Glomerular visceral epithelial cell (primary cell): ENCODE measurements around the gene S100A7.
"Not testable (repeated sequence)": the region's sequence is repeated elsewhere in the genome, so short reads cannot be mapped to it uniquely, and the experiment has no call there.

Source experiments
- DNase-seq: peaks from one replicate; pipeline ENCODE4 v3.0.0-alpha.2; 2016; ENCODE audit errors: extremely low spot score

S100A7 gene

DNA sequence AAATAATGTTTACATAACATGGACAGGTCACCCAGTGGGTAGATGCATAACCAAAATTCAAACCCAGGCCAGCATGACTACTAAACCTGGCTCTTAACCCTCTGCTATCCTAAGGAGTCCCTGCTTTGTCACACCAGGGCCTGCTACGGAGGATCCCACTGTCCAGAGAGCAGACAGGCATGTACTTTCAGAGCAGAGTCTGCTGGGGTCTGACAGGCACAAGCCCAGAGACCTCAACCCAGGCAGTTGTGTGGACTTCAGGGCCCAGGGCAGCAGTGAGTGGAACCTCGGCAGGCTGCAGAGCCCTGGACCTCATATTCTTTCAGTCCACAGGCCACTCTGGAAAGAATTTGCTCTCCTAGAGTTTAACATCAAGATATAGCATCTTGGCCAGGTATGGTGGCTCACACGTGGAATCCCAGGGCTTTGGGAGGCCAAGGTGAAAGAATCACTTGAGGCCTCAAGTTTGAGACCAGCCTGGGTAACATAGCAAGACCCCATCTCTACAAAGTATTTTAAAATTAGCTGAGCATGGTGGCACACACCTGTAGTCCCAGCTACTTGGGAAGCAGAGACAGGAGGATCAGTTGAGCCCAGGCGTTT lies 16.1 kb upstream of the S100A7 start:
- no peak for DNase-seq

DNA sequence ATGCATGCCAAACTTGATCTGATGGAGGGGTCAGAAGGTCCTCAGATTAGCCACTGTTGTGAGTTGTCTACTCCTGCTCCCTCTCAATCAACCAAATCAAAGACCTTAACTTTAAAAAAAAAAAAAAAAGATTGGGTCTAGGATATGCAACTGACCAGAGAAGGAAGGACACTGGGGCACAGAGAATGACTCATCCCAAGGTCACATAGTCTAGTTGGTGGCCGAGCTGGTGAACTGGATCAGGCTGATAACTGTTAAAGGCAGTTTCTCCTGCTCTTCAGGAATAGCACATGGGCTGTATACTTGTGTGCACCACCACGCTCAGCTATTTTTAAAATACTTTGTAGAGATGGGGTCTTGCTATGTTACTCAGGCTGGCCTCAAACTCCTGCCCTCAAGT lies 14.8 kb upstream of the S100A7 start:
- no peak for DNase-seq

DNA sequence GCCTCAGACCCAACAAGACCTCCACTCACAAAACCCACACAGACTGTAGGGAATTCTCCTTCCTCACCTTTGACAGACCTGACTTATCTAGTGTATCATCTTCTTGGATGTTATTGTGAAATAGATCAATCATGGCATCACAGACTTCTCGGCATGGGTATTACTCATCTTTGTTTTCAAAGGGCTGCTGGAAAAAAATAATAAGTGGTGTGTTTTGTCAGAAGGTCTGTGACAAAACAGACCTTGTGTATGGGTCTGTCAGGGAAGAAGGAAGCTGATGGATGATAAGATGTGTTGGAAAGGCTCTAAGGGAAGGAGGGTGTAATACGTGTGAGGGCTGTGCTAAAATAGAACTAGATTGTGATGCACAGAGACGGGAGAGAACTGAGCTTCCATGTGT lies 13.9 kb upstream of the S100A7 start:
- no peak for DNase-seq

DNA sequence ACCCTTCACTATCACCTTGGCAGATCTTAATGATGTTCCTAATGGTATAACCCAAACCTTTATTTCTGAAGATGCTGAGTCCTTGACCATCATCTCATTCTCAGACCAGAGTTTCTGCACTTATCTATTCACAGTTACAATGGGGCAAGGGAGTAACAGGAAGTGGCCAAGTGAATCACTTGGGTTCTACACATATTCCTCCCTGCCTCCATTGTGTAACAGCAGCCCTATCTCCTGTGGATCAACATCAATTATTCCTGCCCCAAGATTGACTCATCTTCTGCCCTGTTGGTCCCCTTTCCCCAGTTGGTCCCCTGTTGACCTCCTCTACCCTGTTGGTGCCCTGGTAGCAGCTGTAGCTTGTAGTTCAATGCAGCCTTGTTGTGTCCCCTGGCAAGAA lies 10.3 kb upstream of the S100A7 start:
- DNase-seq = no peak

- DNase-seq = no peak
Observed at GRCh38 chr1:153466908-153467307, 6.5 kb upstream of the S100A7 start.

DNA sequence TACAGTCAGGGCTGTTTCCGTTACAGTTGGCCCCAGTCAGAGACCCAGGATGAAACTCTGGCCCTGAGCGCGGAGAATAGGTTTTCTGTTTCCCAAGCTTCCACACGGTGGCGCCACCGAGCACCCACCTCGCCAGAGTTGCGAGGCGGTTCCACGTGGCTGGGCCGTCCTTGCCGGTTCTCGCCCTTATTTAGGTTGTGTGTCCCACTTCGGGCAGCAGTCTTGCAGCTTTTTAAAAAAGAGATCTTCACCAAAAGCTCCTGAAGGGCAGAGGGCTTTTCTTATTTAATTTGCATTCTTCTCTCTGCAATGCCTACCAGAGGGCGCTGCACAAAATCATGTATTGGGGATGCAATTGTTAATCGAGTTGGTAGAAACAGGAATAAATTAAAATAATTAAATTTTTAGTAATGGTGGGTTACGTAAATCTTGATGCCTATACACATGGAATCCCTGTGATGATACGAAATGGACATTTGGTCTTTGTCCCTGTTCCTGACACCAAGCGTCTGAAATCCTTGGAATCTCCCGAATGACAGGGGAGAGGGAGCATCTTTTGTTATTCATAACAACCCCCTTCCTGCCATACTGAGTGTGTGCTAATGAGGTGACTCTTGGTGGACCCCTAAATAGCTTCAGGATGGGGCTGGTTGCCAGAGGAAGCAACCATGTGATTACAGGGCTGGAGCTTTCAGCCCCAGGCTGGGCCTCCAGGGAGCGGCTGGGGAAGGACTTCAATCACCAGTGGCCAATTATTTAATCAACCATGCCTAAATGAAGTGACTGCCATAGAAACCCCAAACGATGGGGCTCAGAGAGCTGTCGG lies 5.6 kb upstream of the S100A7 start:
- peak; percentile 48 for DNase-seq

GRCh38 chr1:153462741-153463140 lies 2.3 kb upstream of the S100A7 start:
- not testable (repeated sequence) for DNase-seq

GRCh38 chr1:153459655-153460054 lies 796 bp downstream of the S100A7 start:
- DNase-seq = no peak

DNA sequence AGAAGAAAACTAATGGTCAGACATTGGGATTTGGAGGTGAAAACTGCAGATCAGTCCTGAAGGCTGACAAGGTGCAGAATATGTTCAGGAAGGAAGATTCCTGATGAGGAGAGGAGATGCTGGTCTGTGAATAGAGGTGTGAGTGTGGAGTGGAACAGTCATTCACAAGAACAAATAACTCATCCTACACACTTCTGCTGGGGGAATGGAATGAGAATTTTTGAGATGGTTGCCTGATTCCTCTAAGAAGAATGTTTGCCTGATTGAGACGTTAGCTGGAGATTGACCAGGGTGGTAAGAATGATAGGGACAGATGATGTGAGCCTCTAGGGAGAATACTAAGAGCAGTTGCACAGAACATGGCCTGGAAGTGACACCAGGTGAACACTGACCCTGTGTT lies 4.1 kb downstream of the S100A7 start:
- no peak for DNase-seq

DNA sequence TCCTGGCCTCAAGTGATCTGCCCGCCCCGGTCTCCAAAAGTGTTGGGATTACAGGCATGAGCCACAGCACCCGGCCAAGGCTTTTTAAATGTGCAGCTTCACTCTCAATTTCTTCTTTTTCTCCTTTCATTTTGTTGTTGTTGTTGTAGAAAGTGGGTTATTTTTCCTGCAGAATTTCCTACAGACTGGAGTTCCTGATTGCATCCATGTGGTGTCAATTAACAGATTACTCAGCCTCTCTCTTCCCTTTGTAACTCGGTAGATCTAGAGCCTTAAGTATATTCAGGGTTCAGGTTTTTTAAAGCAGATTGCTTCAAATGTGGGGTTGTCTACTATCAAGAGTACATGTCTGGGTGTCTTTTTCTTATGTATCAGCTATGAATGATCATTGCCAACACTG lies 11.6 kb downstream of the S100A7 start:
- DNase-seq = not testable (repeated sequence)

- DNase-seq = peak; percentile 21
Observed at GRCh38 chr1:153447498-153448170, 12.8 kb downstream of the S100A7 start.

DNA sequence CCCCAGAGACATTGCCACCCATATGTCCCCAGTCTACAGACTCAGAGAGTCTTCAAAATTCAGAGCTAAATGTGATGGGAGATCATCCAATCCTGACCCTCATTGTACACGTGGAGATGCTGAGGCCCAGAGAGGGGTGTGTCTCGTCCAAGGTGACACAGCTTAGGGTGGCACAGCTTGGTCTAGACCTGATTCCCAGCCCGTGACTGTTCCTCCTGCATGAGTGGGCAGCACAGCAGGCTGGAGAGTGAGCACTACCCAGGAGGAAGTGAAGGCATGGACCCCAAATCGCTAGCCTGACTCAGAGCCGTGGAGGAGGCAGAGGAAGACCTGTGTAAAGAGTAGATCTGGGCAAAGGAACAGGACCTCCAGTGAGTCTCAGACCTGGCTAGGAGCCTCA lies 16.4 kb downstream of the S100A7 start:
- DNase-seq = no peak

DNA sequence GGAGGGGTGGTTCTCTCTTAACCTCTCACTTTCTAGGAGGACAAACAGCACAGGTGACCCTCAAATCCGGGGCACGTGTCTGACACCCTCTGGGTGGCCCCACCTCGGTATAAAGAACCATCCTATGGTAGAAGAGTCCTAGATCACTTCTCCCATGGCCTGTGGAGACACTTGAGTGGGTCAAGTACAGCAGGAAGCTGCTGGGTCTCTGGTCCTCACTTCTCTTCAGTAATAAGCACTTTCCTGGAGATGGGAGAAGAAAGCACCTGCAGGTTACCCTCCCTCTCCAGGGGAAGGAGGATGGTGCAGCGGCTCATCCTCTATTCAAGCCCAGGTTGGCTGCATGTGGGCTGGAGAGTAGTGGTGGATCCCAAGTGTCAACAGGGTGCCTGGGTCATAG lies 17.0 kb downstream of the S100A7 start:
- DNase-seq = no peak

DNA sequence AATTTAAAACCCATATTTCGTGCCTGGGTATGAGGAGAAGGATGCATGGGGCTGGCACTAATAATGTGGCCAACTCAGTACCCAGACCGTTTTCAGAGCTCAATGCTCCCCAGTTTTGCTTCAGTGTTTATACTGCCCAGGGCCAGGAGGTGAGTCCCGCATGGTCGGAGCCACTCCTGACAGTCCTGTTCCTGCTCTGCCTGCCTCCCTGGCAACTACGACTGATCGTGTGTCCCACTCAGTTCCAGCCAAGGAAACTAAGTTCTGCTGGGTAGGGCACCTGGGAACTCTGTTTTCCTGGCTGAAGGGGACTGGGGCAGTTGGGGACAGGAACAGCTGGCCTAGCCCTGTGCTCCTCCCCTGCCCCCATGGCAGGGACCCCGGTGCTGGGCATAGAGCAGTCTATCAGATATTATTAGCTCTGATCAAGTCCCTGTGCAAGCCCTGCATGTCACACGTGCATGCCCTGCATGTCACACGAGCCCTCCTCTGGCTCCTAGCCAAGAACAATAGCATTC lies 19.2 kb downstream of the S100A7 start:
- no peak for DNase-seq

- DNase-seq = no peak
Observed at GRCh38 chr1:153439273-153439672, 21.2 kb downstream of the S100A7 start.

DNA sequence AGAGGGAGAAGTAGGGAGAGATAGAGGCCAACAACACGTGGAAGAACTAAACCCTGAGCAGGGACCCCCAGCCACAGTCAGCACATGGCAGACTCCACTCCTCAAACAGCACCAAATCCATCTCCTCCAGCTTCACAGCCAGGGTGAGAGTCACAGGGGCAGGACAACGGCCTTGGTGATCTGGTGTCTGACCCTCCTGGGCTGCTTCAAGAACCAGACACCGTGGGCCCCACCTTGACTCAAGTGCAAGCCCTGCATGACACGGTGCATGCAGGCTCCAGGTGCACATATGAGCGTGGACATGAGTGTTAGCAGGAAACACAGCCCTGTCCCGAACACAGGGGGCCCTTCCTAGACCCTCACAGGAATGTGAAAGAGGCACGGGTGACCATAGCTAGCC lies 21.9 kb downstream of the S100A7 start:
- DNase-seq = no peak

GRCh38 chr1:153437236-153437635 lies 23.2 kb downstream of the S100A7 start:
- DNase-seq = no peak

- DNase-seq = no peak
Observed at GRCh38 chr1:153434746-153435455, 25.6 kb downstream of the S100A7 start.

GRCh38 chr1:153432874-153433681 lies 27.4 kb downstream of the S100A7 start:
- no peak for DNase-seq

- DNase-seq = no peak
Observed at GRCh38 chr1:153431928-153432327, 28.5 kb downstream of the S100A7 start.

- DNase-seq = no peak
Observed at GRCh38 chr1:153431427-153431826, 29.0 kb downstream of the S100A7 start.
